Medulla oblongata (tissue), 1 donor: ENCODE data around the gene INPP5D.
"Not testable (repeated sequence)": the region's sequence is repeated elsewhere in the genome, so short reads cannot be mapped to it uniquely, and the experiment has no call there.

Source experiments
- DNase-seq: peaks from one replicate; pipeline ENCODE4 v3.0.0-alpha.2; 2015; ENCODE audit errors: extremely low spot score

Gene INPP5D

DNA sequence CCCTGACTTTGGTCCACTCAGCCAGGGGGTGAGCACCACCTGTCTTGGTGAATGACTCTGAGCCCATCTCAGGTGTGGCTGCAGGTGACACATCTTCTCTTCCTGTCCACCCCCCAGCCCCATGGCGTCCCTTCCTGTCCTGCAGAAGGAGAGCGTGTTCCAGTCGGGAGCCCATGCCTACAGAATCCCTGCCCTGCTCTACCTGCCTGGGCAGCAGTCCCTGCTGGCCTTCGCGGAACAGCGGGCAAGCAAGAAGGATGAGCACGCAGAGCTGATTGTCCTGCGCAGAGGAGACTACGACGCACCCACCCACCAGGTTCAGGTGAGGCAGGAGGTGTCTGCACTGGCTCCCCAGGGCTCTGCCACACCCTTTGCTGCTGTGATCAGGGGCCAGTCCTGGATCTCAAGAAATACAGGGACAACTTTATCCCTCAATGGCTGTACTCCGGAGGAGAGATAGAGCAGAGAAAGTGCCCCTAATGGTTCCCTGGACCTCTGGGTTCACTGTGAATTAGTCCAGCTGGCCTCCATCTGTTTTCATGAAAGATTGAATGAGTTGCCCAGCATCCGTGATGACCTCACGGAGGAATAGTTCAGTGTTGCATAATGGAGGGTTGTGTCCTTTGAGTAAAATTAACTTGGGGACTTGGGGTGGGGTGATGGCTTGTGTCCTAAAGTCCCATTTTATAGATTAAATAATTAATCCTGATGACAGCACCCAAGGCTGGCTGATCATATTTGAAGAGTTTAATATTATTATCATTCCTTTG, 27.4 kb upstream of the INPP5D start, which contains the start of gene NEU2:
Gene NEU2 (plus strand): TSS at position 122 of the 770 bp plus-strand sequence. CDS start 0 bp downstream, at position 122.
- no peak for DNase-seq

DNA sequence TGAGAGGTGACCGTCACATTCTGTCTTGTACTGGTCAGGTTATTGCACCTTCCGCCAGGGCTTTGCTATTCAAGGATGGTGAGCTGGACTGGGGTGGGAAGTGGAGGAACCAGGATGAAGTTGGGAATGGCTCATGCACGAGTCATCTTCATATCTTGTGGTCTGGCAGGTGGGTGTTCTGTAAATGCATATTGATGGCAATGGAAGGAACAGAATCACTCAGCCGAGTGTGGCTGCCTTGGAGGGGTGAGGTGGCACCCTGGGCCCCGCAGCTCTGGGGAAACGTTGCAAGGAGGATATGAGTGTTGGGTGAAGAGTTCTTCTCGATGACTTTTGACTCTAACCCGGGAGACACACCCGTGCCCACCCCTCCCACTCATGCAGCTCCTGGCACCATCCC, 26.5 kb upstream of the INPP5D start:
- DNase-seq = no peak

DNA sequence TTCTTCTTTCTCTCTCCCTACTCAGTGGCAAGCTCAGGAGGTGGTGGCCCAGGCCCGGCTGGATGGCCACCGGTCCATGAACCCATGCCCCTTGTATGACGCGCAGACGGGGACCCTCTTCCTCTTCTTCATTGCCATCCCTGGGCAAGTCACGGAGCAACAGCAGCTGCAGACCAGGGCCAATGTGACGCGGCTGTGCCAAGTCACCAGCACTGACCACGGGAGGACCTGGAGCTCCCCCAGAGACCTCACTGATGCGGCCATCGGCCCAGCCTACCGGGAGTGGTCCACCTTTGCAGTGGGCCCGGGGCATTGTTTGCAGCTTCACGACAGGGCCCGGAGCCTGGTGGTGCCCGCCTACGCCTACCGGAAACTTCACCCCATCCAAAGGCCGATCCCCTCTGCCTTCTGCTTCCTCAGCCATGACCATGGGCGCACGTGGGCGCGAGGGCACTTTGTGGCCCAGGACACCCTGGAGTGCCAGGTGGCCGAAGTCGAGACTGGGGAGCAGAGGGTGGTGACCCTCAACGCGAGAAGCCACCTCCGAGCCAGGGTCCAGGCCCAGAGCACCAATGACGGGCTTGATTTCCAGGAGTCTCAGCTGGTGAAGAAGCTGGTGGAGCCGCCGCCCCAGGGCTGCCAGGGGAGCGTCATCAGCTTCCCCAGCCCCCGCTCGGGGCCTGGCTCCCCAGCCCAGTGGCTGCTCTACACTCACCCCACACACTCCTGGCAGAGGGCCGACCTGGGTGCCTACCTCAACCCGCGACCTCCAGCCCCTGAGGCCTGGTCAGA, 25.9 kb upstream of the INPP5D start:
- DNase-seq = no peak

DNA sequence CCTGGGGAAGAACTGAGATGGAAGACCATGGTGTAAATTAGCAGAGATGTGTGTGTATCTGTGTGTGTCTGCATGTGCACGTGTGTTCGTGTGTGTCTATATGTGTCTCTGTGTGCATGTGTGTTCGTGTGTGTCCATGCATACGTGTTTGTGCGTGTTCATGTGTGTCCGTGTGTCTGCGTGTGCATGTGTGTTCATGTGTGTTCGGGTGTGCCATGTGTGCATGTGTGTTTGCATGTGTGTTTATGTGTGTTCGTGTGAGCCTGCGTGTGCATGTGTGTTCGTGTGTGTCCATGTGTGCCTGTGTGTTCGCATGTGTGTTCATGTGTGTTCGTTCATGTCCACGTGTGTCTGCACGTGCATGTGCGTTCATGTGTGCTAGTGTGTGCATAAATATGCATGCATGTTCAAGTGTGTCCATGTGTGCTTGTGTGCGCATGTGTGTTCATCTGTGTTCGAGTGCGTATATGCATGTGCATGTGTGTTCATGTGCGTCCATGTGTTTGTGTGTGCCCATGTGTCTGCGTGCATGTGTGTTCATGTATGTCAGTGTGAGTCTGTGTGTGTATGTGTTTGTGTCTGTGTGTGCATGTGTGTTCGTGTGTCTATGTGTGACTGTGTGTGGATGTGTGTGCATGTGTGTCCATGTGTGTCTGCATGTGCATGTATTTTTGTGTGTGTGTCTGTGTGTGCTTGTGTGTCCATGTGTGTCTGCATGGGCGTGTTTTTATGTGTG, 24.5 kb upstream of the INPP5D start:
- DNase-seq = no peak

DNA sequence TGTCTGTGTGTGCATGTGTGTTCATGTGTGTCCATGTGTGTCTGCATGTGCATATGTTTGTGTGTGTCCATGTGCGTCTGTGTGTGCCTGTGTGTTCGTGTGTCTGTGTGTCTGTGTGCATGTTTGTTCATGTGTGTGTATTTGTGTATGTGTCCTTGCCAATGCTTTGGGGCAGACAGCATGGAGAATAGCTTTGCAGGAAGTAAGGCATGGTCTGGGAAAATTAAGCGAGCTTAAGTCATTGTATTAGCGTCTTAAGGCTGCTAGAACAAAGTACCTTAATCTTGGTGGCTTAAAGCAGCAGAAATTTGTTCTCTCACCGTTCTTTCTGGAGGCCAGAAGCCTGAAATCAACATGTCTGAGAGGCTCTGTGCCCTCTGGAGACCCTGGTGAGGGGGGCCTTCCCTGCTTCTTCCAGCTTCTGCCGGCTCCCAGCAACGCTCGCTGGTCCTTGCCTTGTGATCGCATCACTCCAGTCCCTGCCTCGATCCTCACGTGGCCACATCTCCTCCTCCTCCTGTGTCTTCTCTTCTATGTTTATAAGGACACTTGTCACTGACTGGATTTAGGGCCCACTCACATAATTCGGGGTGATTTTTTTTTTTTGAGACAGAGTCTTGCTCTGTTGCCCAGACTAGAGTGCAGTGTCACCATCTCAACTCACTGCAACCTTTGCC, 23.8 kb upstream of the INPP5D start:
- DNase-seq = no peak

DNA sequence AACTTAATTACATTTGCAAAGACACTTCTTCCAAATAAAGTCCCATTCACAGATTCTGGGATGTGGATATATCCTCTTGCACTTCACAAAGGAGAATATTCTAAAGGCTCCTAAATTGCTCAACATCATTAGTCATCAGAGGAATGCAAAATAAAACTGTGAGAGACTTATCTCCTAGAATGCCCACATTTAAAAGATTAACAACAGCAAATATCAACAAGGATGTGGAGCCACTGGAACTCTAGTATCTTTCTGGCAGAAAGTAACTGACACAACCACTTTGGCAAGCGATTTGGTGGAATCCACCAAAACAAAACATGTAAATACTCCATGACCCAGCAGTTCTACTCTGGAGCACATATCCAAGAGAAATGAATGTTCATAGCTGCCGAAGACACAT, 23.1 kb upstream of the INPP5D start:
- no peak for DNase-seq

DNA sequence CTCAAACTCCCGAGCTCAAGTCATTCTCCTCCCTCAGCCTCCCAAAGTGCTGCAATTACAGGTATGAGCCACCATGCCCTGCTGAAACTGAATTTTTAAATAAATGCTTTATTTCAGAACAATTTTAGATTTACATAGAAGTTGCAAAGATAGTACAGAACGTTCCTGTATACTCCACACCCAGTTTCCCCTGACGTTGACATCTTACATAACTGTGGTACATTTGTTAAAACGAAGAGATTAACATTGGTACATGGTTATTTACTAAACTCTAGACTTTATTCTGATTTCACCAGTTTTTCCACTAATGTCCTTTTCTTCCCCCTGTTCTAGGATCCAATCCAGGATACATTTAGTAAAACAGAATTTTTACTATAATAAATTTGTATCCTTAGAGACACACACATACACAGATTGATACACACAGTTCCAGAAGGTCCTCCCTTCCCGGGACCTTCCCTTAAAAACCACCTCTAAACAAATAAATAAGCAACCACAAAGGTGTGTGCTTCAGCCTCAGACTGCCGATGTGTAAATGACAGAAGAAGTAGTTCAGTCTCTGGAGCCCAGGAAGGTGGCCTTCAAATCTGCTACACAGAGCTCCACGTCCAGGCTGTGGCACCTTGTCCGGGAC, 20.8 kb upstream of the INPP5D start:
- DNase-seq = no peak

DNA sequence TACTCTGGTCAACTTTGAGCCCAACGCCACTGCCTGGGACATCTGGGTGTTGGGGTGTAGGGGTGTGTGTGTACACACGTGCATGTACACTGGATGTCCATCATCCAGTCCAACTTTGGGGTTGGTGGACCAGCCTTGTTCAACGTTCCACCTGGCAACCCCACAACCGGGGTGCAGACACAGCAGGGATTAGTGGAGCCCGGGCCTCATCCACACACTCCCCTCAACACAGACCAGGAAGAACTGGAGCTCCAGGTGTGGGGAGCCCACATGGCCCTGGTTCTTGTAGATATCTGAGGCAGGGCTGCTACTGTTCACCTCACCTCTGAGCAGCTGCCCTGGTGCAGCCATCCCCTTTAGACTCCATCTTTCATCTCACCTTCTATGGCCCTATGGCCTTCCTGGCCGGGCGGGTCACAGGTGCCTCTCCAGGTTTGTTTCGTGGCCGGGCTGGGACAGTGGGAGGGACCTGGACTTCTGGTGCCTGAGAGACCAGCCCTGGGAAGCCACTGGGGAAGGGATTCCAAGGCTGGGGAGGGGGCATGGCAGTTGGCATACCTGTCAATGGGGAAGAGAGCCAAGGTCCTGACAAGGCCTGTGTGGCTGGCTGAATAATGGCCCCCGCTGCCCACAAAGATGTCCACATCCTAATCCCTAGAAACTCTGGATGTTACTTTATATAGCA, 20.2 kb upstream of the INPP5D start:
- DNase-seq = no peak

DNA sequence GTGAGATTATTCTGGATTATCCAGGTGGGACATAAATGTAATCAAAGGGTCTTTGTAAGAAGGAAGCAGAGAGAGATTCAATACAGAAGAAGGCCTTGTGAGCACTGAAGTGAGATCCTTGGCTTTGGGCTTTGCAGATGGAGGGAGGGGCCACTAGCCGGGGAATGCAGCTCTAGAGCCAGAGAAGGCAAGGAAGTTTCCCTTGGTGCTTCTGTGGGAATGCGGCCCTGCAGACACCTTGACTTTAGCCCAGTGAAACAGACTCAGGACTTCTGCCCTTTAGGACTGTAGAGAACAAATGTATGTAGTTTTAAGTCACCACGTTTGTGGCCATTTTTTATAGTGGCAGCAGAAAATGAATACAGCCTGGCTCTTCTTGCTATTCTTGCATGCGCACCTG, 19.6 kb upstream of the INPP5D start:
- no peak for DNase-seq

DNA sequence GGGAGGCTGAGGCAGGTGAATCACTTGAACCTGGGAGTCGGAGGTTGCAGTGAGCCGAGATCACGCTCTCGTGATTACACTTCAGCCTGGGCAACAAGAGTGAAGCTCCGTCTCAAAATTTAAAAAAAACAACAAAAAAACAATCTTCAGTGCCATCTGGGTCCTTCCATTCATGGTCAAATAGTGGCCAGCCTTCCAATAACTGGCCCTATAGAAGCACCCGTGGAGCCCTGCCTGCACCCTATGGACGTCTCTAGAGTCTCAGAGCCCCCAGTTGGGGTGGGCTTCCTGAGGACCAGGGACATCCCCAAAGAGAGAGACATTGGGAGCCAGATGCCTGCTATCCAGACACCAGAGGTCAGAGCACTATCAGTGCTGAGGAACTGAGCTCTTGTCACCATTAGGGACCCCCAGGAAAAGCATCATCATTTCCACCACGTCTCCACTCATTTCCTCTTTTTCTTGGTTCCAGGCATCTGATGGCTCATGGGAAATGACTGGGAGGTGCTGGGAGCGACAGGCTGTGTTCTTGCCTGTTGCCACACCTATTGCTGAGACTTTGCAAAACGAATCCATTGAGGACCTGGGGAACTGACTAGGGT, 18.3 kb upstream of the INPP5D start:
- DNase-seq = no peak

DNA sequence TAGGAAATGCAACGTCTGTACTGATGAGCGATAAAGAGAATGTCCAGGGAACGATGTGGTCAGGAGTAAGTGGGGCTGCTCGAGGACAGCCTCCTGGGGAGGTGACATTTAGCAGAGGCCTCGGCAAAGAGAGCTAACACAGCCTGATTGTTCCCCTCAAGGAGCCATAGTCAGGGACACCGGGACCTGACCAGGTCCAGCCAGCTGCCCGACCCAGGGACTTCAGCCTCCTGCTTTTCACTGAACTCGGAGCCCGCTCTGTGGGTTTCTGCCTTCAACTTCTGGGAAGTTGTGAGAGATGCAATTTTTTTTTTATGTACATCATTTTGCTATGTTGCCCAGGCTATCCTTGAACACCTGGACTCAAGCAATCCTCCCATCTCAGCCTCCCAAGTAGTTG, 17.6 kb upstream of the INPP5D start:
- no peak for DNase-seq

DNA sequence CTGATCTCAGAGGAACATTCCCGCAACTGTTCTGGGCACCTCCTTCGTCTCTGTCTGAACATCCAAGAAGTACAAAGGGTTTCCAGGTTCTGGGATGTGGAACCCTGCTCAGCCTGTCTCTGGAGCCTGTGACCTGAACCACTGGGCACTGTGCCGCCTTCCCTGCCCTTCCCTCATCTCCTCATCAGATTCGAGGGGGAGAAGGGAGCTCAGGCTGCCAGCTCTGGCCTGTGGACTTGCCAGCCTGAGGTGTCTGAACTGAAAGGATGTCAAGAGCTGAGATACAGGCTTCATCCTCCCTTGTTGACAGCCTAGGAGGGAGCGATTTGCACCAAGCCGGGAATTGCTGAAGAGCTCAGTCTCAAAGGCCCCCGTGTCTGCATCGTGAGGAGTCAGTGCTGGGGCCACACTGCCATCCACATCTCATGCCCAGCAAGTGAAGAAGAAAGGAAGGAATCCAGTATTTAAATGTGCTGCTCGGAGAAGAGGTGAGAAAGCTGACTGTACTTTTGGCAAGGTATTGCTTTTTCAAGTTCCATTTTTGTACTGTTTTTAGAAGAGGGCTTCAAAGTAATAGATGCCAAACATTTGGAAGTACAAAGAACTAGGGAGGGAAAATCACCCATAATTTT, 15.1 kb upstream of the INPP5D start:
- DNase-seq = no peak

DNA sequence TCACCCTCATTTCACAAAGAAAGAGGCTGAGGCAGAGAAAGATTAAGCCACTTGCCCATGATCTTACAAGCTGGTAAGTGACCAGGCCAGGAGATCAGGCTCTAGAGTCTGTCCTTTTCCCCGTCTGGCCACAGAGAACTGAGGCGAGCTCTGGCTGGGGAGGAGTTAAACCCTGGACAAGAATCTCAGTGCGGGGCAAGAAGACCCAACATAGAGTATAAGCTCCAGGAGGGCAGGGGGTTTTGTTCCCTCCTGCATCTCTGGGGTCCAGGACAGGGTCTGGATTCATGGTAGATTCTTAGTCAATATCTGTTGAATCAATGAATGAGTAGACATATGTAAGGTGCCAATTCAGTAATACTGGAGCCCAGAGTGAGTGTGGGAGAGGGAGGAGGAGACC, 12.9 kb upstream of the INPP5D start:
- no peak for DNase-seq

DNA sequence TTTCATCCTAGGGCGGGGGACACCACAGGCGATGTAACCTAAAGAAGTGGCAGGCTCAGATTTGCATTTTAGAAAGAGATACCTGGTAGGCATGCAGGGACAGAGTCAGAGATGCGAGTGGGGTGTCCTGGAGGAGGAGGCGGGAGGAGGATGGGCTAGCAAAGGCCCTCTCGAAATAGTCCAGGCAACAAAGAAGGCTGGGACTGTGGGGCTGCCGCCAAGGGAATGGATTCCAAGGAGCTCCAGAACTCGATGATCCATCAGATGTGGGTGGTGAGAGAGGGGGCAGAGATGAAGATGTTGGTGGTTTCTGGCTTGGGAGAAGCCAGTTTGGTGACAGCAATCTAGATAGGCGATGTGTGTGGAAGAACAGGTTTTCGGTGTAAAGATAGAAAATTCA, 12.5 kb upstream of the INPP5D start:
- DNase-seq = no peak

DNA sequence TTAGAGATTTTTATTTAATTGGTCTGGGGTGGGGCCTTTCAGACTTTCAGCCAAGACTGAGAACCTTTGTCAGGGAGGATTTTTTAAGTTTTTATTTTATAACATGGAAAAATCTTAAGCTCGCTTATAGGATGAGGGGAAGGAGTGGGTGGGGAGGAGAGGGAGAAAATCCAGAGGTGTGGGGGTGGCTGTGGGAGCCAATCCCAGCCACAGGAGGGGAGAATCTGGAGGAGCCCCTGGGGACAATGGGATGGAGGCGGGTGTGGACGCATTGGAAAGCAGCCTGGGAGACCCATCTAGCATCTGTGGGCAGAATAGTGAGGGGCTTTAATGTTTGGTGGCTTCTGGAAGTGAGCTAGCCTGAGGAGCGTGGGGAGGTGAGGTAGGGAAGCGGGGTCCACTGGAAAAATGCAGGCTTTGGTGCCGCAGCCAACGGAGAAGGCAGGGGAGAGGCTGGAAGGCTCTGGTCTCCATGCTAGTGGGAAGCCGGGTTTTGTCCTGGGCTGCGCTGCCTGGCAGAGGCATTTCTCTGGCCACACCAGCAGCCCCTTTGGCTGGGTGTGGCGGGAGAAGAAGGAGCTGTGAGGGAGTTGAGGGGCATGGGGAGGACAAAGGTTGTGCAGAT, 11.5 kb upstream of the INPP5D start:
- DNase-seq = no peak

DNA sequence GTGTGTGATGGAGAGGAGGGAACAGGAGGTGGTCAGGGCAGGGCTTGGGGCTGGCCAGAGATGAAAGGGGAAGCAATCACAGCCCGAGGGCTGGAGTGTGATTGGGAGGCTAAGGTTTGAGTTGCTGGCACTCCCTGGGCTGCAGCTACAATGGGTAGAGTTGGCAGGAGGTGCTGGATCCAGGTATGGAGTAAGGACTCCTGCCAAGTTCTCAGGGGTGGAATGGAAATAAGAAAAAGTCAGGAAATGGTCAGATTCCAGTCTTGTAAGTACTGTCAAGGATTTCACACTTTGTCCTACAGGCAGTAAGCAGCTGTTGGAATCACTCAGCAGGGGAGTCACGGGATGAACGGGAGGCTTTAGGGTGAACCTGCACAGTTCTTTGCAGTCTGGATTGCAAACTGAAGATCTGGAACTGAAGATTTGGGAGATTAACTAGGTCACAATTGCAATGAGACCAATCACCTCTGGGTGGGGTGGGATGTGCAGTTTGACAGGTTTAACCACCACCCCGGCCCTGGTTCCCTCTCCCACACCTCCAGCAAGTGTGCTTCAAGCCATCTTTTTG, 10.9 kb upstream of the INPP5D start:
- DNase-seq = no peak

DNA sequence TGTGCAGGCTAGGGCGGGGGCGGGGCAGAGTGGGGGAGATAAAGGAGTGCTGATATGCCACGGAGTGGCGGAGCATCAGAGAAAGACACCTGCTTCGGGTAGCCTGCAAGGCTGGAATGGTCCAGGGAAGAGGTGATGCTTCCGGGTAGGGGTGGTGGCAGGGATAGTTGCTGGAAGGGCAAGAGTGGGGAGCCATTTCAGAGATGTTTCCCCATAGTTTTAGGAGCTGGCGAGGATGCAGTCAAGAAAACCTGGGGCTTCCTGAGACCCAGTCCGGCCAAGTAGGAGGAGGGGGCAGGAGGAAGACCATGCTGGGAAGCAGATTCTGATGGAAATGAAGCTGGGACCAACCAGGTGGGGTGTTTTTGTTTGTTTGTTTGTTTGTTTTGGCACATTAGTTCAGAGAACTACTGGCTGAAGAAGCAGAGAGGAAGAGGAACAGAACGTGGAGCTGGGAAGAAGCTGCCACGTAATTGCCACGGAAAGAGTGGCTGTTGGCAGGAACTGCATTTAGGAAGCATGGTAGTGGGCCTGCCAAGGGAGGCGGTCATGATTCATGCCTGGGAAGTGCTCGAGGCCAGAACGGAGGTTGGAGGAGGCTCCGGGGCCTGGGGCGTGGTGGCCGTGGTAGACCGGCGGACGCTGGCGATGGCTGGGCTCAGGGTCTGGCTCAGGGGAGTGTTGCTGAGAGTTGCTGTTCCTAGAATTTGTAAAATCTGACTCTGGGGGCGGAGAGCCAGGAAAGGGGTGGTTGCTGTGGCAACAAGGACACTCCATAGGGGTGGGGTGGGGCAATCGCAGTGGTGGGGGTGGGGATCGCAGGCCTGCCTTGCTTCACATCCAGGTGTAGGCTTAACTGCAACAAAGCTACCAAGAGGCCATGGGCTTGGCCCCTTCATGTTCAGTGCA, 8.6 kb upstream of the INPP5D start:
- DNase-seq = no peak

DNA sequence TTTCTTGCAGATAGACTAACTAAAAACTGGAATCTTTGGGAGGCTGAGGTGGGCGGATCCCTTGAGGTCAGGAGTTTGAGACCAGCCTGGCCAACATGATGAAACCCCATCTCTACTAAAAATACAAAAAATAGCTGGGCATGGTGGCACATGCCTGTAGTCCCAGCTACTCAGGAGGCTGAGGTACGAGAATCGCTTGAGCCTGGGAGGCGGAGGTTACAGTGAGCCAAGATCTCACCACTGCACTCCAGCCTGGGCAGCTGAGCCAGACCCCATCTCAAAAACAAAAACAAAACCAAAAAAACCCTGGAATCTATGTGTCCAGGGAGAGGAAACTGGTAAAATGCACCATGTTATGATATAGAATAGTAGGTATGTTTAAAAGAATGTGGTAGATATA, 7.6 kb upstream of the INPP5D start:
- not testable (repeated sequence) for DNase-seq
